Globus pallidus (tissue), 1 donor: Measurements from ENCODE around the gene RWDD4.
"Not testable (repeated sequence)": the region's sequence is repeated elsewhere in the genome, so short reads cannot be mapped to it uniquely, and the experiment has no call there.

ENCODE experiments used
- DNase-seq: peaks from one replicate; pipeline ENCODE4 v3.0.0-alpha.2; 2015; ENCODE audit warnings: low spot score

RWDD4 gene

DNA sequence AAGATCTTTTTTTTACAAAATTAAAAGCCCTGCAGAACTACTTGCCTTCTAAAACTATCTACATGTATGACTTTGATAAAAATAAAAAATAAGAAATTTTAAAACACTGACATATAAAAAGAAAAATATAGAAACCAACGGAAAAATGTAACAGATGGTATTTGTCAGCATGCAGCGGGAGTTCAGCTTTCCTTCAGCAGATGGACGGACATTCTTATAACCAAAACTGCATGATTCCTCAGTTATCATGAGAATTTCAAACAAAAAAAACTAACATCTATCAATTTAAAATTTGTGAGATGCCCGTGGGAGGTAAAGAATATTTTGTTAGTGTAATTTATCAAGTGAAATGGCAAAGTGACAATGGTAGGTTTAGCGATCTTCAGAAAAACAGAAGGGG, 23.2 kb downstream of the RWDD4 start:
- DNase-seq = no peak

DNA sequence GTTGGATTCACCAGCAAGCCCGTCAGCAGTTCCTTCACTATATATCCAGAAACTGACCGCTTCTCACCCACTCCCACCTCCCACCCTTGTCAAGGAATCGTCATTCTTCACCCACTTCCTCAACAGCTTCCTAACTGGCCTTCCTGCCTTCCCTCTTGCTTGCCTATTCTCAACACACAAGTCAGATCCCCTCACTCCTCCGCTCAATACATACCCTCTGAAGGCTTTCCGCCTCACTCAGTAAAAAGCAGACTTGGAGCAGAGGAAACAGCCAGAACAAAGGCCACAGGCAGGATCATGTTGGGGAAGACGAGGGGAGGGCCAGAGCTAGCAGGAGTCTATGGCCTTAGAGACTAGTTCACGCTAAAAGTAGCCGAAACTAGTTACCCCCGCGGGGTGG, 23.7 kb downstream of the RWDD4 start:
- DNase-seq = no peak

DNA sequence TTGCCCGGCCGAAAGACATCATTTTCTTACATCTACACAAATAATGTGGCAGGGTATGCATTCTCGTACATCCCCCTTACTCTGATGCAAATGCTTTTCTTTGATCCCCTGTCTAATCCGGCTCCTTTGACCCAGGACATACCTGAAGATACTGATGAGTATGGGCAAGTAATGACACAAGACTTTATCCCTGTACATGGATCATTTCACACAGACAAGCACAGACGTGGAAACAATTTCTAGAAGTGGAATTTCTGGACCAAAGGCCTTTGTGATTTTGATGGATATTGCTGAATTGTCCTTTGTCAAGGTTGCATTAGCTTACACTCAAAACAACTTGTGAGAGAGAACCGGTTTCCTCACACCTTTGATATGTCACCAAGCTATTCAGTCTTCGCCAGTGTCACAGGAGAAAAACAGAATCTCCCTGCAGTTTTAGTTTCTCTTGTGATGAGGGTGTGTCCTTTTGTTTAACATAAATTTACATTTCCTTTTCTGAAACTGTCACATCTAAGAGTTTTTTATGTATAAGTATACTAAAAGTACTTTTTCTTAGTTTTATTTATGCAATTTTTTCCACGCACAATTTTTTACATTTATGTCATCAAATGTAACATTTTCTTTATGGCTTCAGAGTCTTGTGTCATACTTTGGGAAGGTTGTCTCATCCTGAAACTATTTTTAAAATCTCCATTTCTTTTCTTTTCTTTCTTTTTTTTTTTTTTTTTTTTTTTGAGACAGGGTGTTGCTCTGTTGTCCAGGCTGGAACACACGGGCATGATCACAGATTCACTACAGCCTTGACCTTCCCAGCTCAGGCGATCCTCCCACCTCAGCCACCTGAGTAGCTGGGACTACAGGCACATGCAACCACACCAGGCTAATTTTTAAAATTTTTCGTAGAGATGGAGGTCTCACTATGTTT, 25.2 kb downstream of the RWDD4 start:
- no peak for DNase-seq

DNA sequence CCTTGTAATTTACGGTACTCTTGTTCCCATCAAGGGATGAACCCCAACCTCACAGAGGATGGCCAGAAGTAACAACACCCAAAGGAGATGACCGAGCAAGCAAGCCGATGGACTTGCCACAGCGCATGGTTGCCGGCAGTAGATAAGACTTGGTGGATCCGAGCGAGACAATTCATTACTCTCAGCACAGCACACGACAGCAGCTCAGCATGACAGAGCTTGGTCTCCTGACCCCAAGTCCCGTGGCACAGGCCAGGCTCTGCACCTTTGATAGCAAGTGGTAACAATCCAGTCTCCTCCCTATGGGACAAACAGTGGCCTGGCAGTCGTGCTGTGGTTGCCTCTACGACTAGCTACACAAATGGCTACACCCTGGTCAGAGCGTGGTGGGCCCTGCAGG, 26.3 kb downstream of the RWDD4 start:
- DNase-seq = no peak

DNA sequence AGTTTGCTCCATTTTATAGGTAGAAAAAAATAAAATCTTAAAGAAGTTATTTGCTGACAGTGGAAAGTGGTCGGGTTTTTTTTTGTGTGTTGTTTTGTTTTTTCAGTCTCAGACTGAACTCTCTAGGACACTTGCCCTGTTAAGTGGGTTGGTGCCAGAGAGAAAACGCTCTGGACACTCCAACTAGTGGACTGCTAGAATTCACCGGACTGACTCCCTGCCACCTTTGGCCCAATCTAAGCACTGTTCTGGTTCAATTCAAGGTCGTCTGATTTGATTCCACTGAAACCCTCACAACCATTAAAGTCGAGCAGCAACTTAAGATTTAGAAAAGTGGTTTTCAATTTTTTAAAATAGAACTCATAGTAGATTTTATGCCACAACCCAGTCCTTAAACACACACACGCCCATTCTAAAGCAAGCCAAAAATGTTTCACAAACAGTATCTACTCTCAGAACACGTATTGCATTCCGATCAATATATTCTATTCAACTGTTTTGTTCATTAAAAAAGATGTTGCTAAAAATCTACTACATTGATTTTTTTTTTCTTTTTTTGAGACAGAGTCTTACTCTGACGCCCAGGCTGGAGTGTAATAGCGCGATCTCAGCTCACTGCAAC, 27.3 kb downstream of the RWDD4 start:
- no peak for DNase-seq

DNA sequence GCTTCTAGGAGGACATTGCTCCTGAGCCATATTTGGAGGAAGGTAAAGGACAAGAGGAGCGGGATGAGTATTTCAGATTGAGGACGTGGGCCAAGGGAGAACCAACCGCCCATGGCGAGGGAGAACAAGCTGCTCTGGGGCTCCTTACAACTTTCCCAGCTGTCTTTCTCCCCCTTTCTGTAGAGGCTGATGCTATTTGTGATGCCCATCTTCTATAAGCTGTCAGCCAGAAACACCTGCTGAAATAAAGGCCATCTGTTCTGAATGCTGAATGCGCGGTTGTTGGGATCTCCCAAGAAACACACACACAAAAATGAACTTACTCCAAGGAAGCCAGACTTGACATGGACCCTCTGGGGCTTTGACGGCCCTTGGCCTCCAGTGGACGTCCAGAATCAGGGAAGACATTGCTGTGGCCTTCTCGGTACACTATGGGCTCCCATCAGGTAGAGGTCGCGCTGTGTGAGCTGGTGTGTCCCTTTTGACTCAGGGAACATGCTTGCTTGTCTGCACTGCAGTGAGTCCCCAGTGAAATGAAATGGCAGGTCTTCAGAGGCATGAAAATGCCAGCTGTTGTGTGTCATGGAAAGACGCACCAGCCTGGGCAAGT, 30.9 kb downstream of the RWDD4 start:
- no peak for DNase-seq

DNA sequence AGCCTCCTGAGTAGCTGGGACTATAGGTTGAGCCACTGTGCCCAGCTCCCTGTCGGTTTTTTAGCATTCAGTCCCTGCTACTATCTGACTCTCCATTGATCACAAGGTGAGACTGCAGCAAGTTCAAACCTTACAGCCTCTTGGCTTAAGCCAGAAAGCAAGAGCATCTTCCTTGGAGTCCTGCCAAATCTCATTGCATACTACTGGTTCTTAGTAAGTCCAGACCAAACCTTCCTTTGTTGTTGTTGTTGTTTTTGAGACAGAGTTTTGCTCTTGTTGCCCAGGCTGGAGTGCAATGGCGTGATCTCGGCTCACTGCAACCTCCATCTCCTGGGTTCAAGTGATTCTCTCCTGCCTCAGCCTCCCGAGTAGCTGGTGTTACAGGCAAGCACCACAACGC, 31.7 kb downstream of the RWDD4 start:
- DNase-seq = not testable (repeated sequence)

DNA sequence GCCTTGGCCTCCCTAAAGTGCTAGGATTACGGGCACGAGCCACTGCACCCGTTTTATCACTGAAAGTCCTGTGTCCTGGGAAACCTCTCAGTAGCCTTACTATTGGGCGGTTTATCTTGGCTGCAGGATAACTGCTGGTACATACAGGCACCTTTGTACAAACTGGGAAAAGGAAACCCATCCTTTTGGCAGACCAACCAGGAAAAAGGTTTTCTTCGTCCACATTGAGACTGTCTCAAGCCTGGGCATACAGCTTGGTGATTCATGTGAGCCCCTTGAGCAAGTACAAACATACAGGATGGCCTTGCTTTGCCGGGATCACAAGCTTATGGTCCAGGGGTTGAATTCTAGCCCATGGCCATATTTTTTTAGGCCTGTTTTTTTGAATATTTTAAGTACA, 32.8 kb downstream of the RWDD4 start:
- DNase-seq = no peak

DNA sequence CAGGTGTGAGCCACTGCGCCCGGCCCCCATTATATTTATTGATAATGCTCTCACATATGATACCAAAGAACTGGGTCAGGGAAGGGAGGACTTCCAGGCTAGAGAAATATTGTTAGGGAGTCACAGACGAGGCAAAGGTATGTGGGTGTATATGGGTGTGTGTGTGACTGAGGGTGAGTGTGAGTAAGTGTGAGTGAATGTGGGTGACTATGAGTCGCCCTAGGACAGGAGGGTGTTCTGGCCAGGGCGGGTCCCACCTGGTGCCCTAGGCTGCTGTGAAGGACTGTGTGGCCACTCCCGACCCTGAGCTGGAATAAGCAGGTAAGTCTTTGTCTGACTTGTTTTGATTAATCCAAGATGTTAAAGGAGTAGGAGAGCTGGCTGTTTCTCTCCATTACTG, 34.4 kb downstream of the RWDD4 start:
- DNase-seq = no peak

DNA sequence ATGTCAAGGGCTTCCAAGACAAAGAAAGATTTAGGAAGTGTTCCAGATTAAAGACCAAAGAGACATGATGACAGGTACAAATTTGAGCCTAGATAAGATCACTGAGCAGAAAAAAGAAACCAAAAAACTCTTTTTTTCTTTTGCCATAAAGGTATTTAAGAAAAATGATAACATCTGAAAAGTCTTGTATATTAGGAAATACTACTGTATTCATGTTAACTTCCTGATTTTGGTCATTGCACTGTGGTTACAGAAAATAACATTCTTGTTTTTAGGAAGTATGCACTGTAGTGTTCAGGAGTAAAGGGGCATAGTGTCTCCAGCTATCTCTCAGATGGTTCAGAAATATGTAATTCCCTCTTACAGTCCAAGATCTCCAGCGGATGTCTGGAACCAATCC, 37.1 kb downstream of the RWDD4 start:
- no peak for DNase-seq

DNA sequence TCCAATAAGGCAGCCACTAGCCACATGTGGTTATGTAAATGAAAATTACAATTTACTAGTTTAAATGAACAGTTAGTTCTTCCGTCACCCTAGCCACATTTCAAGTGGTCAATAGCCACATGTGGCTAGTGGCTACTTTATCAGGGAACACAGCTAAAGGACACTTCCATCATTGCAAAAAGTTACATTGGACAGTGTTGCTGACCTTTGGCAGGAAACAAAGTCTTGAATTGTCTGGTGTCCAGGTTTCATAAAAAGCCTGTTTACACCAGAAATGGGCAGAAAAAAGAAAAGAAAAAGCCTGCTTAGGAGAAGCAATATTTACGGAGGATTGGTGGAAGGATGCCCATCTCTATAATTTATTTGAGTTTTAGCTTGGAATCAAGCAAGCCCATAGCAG, 38.6 kb downstream of the RWDD4 start:
- DNase-seq = no peak

DNA sequence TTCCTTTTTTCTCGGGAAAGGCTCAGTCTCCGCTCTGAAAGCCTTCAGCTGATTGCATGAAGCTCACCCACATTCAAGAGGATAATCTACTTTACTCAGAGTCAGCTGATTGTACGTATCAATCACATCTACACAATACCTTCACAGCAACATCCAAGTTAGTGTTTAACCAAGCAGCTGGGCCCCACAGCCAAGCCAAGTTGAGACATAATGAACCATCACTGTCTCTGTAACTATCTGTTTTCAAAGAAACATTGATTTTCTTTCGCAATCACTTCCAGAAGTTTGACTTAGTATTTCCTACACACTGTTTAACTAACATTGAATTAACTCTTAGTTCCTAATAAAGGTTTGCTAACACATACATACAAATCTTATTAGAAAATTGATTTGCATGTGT, 40.3 kb downstream of the RWDD4 start:
- no peak for DNase-seq

DNA sequence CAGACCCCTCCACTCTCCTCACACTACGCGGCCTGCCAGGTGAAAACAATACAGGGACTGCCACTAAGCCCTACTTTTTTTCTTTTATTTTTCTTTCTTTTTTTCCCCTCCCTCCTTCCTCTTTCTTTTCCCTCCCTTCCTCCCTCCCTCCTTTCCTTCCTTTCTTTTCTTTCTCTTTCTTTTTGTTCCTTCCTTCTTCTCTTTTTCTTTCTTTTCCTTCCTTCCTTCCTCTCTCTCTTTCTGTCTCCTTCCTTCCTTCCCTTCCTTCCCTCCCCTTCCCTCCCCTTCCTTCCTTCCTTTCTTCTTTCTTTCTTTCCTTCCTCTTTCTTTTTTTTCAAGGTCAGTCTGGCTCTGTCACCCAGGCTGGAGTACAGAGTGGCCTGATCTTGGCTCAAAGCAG, 41.9 kb downstream of the RWDD4 start:
- no peak for DNase-seq

DNA sequence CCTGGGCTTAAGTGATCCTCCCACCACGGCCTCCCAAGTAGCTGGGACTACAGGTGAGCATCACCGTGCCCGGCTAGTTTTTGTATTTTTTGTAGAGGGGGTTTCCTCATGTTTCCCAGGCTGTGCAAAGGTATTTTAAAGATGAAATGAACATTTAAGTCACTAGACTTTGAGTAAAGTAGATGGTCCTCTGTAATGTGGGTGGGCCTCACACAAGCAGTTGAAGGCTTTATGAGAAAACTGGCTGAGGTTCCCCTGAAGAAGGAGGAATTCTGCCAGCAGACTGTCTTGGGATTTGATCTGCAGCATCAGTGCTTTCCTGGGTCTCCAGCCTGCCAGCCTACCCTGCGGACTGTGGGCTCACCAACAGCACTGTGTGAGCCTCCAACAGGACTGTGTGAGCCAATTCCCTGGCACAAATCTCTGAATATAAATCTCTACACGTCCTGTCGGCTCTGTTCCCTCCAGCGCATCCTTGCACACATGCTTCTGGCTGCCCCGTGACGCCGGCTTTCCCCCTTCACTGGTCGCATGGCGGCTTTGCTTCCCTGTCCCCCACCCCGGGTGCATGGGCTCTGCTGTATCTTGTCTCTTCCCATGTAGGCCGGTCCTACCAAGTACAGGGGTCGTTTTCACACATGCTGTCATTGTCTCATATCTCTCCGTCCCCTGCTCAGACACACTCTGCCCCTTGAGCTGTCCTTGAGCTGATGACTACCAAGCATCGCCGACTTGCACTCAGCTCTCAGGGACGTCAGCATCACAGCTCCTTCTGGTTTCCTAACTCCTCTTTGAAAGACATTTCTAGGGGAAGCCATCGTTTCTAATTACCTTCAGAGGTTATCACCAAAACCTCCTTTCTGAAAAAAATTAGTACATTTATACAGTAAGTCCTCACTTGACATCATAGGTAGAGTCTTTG, 46.4 kb downstream of the RWDD4 start:
- no peak for DNase-seq

DNA sequence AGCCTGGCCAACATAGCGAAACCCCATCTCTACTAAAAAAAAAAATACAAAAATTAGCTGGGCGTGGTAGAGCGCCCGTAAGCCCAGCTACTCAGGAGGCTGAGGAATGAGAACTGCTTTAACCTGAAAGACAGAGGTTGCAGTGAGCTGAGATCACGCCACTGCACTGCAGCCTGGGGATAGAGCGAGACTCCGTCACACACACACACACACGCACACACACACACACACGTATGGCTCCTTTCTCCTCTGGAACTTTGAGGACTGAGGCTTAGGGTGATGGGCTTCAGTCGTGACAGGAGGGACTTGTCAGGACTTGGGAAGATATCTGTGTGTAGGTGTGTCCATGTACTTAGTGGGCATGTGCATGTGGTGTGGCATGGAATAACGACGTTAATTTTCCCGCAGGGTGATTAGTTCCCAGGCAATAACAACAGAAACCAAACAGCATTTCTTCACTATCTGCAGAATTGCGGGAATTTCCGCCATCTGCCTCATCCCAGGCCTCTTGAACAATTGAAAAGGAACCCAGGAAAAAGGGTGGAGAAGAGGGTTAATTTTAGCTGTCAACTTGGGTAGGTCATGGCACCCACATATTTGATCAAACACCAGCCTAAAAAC, 47.7 kb downstream of the RWDD4 start:
- no peak for DNase-seq

DNA sequence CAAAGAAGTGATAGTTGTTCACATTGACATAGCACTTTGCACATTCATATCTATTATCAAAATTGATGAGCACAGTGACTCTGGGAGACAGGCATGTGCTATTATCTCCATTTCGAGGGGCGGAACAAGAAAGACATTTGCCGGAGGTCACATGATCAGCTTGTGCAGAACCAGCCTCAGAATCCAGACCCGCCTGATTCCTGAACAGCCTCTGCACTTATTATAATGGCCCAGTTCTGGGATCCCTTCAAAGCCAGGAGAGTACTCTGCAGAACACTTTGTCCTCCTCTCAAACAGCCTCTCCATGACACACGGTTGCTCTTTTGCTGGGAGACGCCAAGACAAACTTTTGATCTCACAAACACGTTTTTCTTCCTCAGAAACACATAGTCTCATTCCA, 48.4 kb downstream of the RWDD4 start:
- DNase-seq = no peak

DNA sequence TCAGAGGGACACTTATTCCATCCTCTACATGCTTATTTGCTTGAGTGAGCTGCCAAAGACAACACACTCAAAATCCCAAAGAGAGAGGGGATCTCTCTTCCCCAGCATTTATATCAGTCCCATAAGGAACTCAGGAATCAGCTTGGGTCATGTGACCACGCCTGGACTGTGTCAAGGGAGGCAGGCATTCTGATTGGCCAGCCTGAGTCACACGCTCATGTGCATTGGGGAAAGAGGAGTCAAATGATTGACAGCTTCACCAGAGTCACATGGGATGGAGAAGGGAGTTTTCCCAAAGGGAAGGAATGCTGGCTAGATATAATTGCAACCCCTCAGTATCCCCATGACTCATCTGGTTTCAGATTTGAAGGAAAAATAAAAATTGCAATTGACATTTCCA, 49.0 kb downstream of the RWDD4 start:
- DNase-seq = no peak

DNA sequence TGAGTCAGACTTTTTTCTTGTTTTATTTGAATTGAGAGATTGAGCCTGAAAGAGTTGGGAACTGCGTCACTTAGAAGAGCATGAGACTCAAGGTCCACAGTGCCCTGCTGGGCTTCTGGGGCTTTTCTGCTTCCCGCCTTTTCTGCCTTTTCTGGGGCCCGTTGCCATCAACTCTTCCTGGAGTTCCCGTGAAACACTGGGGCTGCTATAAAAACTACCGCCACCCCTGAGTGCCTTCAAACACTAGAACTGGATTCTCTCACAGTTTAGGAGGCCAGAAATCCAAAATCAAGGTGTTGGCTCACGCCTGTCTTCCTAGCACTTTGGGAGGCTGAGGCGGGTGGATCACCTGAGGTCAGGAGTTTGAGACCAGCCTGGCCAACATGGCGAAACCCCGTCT, 49.8 kb downstream of the RWDD4 start:
- no peak for DNase-seq

DNA sequence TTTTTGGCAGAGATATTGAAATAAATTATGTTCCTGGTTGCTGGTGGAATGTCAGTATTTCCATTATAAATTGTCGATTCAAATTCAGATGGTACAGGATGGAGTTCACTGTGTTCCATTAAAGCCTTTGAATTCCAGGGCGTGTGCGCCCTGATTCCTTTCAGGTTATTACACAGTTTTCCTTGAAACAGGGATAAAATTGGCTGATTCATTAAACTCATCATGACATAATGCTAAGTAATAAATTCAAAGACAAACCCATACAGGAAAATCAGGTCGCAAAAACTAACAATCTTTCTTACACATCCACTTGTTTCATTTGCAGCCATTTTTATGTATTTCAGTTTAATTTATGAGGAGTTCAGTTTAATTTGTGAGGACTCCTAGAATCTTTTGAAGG, 51.1 kb downstream of the RWDD4 start:
- DNase-seq = no peak

DNA sequence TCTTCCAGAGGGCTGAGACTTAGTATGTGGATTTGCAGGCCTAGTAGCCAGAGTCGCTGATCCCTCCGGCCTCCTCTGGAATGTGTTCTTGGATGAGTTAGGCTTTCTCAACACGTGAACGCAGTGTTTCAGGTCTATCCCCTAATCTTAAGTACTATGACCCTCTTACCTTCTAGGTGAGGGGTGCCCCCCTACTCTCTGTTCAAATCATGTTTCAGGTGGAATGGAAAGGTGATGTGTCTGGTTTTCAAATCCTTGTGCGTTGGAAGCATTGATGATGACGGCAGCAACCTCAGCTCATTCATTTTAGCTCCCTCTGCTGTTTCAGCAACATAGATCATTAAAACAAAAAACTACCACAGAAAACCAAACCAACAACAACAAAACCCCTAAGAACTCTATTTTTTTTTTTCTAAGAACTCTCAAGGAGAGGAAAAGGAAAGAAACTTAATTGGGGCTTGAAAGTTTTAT, 56.4 kb downstream of the RWDD4 start:
- DNase-seq = no peak

DNA sequence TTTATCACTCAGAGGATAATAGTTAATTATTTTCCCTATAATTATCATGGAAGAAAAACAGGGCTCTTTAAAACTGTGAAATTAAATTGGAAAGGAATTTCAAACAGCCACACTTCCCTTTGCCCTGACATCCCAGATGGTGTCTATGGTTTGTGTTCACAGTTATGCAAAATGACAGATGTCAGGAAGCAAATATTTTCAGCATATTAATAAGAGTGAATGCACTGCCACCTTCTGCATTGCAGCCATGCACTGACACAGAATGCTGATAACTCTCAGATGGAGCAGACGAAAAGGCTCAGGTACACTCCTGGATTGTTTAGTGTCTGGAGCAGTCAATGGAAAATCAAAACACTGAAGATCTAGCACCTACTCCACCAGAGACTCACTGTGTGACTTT, 57.6 kb downstream of the RWDD4 start:
- no peak for DNase-seq
